SJCRH30 (cell line): Measurements from ENCODE around the gene TUBA8. TPM values are rescaled to one million over a fixed set of nuclear protein-coding genes. Genes with fewer than 3 reads are reported as not detected.
"Not testable (repeated sequence)": the region's sequence is repeated elsewhere in the genome, so short reads cannot be mapped to it uniquely, and the experiment has no call there.

Experiments used
- DNase-seq, 2 experiments: peaks; one replicate each; pipeline ENCODE4 v3.0.0-alpha.2; 2015 to 2020
- H3K27ac ChIP-seq: fragments of 250-450 bp; sonication (Bioruptor Pico); 2 replicates; pipeline ENCODE4 v1.5.1; 2020; ENCODE audit warnings: mild to moderate bottlenecking, moderate library complexity
- H3K27me3 ChIP-seq: fragments of 250-450 bp; sonication (Bioruptor Pico); 2 replicates; pipeline ENCODE4 v1.5.1; 2020; ENCODE audit warnings: mild to moderate bottlenecking, moderate library complexity
- H3K36me3 ChIP-seq: fragments of 250-450 bp; sonication (Bioruptor Pico); 2 replicates; pipeline ENCODE4 v1.5.1; 2020; ENCODE audit warnings: mild to moderate bottlenecking, moderate library complexity
- H3K4me1 ChIP-seq: fragments of 250-450 bp; sonication (Bioruptor Pico); 2 replicates; pipeline ENCODE4 v1.5.1; 2020; ENCODE audit warnings: mild to moderate bottlenecking, moderate library complexity
- H3K4me3 ChIP-seq: fragments of 250-450 bp; sonication (Bioruptor Pico); 2 replicates; pipeline ENCODE4 v1.5.1; 2020; ENCODE audit warnings: mild to moderate bottlenecking, moderate library complexity
- H3K9me3 ChIP-seq: fragments of 250-450 bp; sonication (Bioruptor Pico); replicated peaks from 2 replicates; pipeline ENCODE4 v1.5.1; 2020; ENCODE audit warnings: mild to moderate bottlenecking, moderate library complexity
- total RNA-seq: library from RNA; depleted of rRNA; stranded (reverse); fragments of >200 nt; shearing (Covaris generic); gene quantifications from 2 replicates; pipeline ENCODE4 v1.2.3, GENCODE V29; 2014

Gene TUBA8
- total RNA-seq, 1 experiment from 2014 or later: 0.89 TPM

DNA sequence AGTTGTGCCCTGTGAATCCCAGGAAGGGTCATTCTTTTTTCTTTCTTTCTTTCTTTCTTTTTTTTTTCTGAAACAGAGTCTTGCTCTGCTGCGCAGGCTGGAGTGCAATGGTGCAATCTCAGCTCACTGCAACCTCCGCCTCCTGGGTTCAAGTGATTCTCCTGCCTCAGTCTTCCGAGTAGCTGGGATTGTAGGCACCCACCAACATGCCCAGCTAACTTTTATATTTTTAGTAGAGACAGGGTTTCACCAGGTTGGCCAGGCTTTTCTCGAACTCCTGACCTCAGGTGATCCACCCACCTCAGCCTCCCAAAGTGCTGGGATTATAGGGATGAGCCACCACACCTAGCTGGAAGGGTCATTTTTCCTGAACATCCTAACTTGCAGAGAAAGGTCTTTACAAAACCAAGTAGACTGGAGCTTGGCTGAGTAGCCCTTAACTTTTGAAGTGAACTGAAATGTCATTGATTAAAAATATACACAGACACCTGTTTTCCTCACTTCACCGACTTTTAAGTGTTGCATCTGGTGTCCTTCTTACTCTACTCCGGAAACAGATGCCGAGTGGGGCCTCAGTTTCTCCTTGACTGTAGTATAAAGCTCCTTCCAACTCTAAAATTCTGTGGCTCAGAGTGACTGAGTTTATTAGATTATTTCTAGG lies 39.2 kb upstream of the TUBA8 start:
- not testable (repeated sequence) for H3K4me3 ChIP-seq, DNase-seq, H3K27ac ChIP-seq, H3K4me1 ChIP-seq, H3K9me3 ChIP-seq, H3K27me3 ChIP-seq, H3K36me3 ChIP-seq

- Histone ChIP-seq H3K4me1 (peaks cover 12% of the 10 kb centered on the region), H3K27me3 (no peaks in the 10 kb centered on the region), H3K27ac (no peak overlapping the region), H3K9me3 (no peaks in the 10 kb centered on the region), H3K36me3 (no peaks in the 10 kb centered on the region), H3K4me3 (no peak overlapping the region)
- DNase-seq: peak; percentile 59 to 74
Observed at GRCh38 chr22:18071968-18072310, 38.7 kb upstream of the TUBA8 start.

DNA sequence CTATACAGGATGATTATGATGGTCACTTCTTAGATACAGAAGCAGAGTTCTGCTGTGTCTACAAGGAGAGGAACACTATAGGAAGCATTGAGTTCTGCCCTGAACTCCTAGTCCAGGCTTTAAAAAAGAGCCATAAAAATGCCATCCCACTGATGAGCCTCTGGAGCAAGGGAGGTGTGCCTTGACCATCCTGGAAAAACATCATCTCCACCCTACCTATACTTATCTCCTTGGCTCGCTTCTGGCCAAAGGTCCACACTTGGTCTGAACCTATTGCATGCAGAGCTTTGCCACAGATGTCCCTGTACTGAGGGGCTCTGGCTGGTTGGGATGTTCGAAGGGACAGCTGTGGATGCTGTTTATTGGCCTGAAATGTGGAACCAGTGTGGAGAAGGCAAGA lies 37.1 kb upstream of the TUBA8 start:
- H3K9me3 ChIP-seq: no peaks in the 10 kb centered on the region
- H3K36me3 ChIP-seq: no peaks in the 10 kb centered on the region
- H3K4me3 ChIP-seq: no peak overlapping the region
- H3K27ac ChIP-seq: no peak overlapping the region
- no peaks in the 10 kb centered on the region for H3K27me3 ChIP-seq
- no peak for DNase-seq
- peaks cover 15% of the 10 kb centered on the region for H3K4me1 ChIP-seq

GRCh38 chr22:18073927-18074326 lies 36.7 kb upstream of the TUBA8 start:
- not testable (repeated sequence) for H3K36me3 ChIP-seq, H3K27me3 ChIP-seq, H3K27ac ChIP-seq, DNase-seq, H3K4me3 ChIP-seq, H3K9me3 ChIP-seq
- H3K4me1 ChIP-seq: peaks cover 15% of the 10 kb centered on the region

GRCh38 chr22:18075101-18075719 lies 35.4 kb upstream of the TUBA8 start:
- no peaks in the 10 kb centered on the region for H3K27me3 ChIP-seq
- H3K4me3 ChIP-seq: no peak overlapping the region
- H3K36me3 ChIP-seq: 0 out of 2 replicates have a peak, but pooled peaks cover 3% of the 10 kb centered on the region
- H3K9me3 ChIP-seq: no peaks in the 10 kb centered on the region
- no peak for DNase-seq
- no peak overlapping the region for H3K27ac ChIP-seq
- peaks cover 15% of the 10 kb centered on the region for H3K4me1 ChIP-seq

DNA sequence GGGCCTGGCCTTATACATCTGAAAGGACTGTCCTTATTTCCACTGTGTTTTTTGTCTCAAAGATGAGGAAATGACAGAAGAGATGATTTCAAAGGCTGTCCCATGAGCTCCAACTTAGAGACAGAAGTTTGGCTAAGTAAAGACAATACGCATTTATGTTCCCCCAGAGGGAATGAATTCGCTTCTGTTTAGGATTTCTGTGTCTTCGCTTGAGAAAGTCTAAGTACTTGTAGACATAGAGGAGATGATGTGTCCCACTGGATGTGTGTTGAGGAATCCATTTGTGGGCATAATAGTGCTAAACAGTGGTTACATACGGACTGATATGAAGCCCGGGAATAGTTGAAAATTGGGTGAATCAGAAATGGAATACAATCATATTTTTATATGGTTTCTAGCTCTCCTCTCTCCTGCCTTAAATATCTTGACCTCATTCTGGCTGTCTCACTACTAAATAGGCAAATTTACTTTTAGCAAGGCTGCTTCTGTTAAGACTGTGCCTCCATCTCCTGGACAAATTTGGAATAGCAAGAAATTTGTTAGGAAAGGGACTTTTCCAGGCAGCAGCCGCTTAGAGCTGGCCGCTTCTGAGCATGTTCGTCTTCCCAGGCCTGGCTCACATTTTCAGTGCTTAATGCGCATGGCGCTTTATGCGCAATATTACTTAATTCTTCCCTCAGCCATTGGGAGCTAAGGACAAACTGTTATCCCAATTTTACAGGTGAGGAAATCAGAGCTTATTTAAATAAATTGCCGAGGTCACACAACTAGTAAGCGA lies 34.7 kb upstream of the TUBA8 start:
- peaks cover 15% of the 10 kb centered on the region for H3K4me1 ChIP-seq
- peaks cover 10% of the 10 kb centered on the region for H3K36me3 ChIP-seq
- peak; percentile 57 to 90 for DNase-seq
- H3K9me3 ChIP-seq: no peaks in the 10 kb centered on the region
- no peaks in the 10 kb centered on the region for H3K27me3 ChIP-seq
- H3K27ac ChIP-seq: no peak overlapping the region
- no peak overlapping the region for H3K4me3 ChIP-seq

- peak overlapping the region; percentile 54 for H3K27ac ChIP-seq
- no peak for DNase-seq
- H3K9me3 ChIP-seq: no peaks in the 10 kb centered on the region
- H3K36me3 ChIP-seq: peaks cover 10% of the 10 kb centered on the region
- peaks cover 7% of the 10 kb centered on the region for H3K4me1 ChIP-seq
- peak overlapping the region; percentile 95 for H3K4me3 ChIP-seq
- H3K27me3 ChIP-seq: no peaks in the 10 kb centered on the region
Observed at GRCh38 chr22:18077087-18077638, 33.4 kb upstream of the TUBA8 start.

GRCh38 chr22:18077639-18078328 lies 32.8 kb upstream of the TUBA8 start, which contains the start of gene PEX26:
Gene PEX26 (plus strand): TSS chr22:18077990. CDS start chr22:18078377, 387 bp downstream.
- Histone ChIP-seq H3K27me3 (no peaks in the 10 kb centered on the region), H3K27ac (peak within 1 kb of the TSS; percentile 54), H3K9me3 (no peaks in the 10 kb centered on the region), H3K4me3 (peak within 1 kb of the TSS; percentile 95), H3K4me1 (peaks cover 8% of the 10 kb centered on the region), H3K36me3 (peaks cover 11% of the 10 kb centered on the region)
- peak; percentile 94 to 96 for DNase-seq

DNA sequence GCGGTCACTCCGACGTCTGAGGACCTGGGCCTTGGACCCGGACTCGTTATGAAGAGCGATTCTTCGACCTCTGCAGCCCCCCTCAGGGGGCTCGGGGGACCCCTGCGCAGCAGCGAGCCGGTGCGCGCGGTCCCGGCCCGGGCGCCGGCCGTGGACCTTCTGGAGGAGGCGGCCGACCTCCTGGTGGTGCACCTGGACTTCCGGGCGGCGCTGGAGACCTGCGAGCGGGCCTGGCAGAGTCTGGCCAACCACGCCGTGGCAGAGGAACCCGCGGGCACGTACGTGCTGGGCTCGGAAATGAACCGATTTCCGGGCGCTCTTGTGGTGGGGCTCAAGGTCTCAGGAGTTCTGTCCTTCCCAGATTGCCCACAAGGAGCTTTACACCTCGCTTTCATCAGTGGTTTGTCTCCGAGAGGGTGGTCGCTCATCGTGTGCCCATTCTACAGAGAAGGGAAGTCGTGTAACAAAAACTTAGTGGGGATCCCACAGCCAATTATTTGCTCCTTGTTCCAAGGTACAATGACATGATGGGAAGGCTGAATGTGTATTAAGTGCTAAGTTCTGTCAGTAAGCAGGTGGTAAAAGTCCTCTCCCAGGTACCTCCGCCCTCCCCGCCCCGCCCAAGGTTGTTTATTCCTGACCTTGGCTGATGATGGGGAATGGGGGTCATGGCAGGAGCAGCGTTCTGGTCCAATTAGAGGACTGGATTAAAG lies 32.1 kb upstream of the TUBA8 start:
- DNase-seq: peak in 1 of 2 experiments; percentile 28

DNA sequence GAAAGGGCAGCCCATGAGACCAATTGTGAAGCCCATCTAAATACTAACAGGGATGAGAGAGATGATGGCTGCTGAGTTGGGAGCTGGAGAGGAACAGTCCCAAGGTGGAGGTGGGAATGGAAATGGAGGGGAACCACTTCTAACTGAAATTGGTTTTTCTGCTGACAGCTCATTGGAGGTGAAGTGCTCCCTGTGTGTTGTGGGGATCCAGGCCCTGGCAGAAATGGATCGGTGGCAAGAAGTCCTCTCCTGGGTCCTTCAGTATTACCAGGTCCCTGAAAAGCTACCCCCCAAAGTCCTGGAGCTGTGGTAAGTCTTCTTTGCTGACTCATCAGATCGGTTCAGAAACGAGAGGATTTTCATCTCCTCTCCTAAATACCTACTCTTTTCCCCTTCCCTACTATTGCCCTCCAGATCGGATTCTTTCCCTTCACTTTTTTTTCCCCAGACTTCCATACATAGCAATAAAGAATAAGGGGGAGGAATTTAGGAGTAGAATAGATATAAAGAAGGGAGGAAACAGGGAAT lies 30.8 kb upstream of the TUBA8 start:
- no peak for DNase-seq
- H3K36me3 ChIP-seq: peaks cover 19% of the 10 kb centered on the region

More for the DNA sequence above, 32.1 kb upstream of the TUBA8 start:
- Histone ChIP-seq H3K27ac (peak overlapping the region; percentile 54), H3K4me3 (peak overlapping the region; percentile 95), H3K27me3 (no peaks in the 10 kb centered on the region), H3K4me1 (peaks cover 8% of the 10 kb centered on the region), H3K9me3 (no peaks in the 10 kb centered on the region), H3K36me3 (peaks cover 14% of the 10 kb centered on the region)

GRCh38 chr22:18081416-18081815 lies 29.2 kb upstream of the TUBA8 start:
- Histone ChIP-seq H3K4me1 (peaks cover 8% of the 10 kb centered on the region), H3K36me3 (peaks cover 26% of the 10 kb centered on the region), H3K4me3 (no peak overlapping the region), H3K9me3 (no peaks in the 10 kb centered on the region), H3K27me3 (no peaks in the 10 kb centered on the region), H3K27ac (no peak overlapping the region)
- no peak for DNase-seq

More for the DNA sequence above, 30.8 kb upstream of the TUBA8 start:
- no peaks in the 10 kb centered on the region for H3K27me3 ChIP-seq
- peaks cover 8% of the 10 kb centered on the region for H3K4me1 ChIP-seq
- no peaks in the 10 kb centered on the region for H3K9me3 ChIP-seq
- no peak overlapping the region for H3K4me3 ChIP-seq
- H3K27ac ChIP-seq: no peak overlapping the region

GRCh38 chr22:18082467-18082866 lies 28.1 kb upstream of the TUBA8 start:
- Histone ChIP-seq H3K27ac (no peak overlapping the region), H3K36me3 (peaks cover 32% of the 10 kb centered on the region), H3K9me3 (no peaks in the 10 kb centered on the region), H3K4me1 (0 out of 2 replicates have a peak, but pooled peaks cover 3% of the 10 kb centered on the region), H3K4me3 (no peak overlapping the region), H3K27me3 (no peaks in the 10 kb centered on the region)
- DNase-seq: no peak

- Histone ChIP-seq H3K4me3 (no peak overlapping the region), H3K27ac (no peak overlapping the region), H3K27me3 (no peaks in the 10 kb centered on the region), H3K9me3 (no peaks in the 10 kb centered on the region), H3K36me3 (peaks cover 42% of the 10 kb centered on the region), H3K4me1 (0 out of 2 replicates have a peak, but pooled peaks cover 3% of the 10 kb centered on the region)
- DNase-seq: no peak
Observed at GRCh38 chr22:18083406-18083805, 27.2 kb upstream of the TUBA8 start.

- H3K4me3 ChIP-seq: no peak overlapping the region
- peaks cover 47% of the 10 kb centered on the region for H3K36me3 ChIP-seq
- no peak for DNase-seq
- no peak overlapping the region for H3K27ac ChIP-seq
- H3K27me3 ChIP-seq: no peaks in the 10 kb centered on the region
- 0 out of 2 replicates have a peak, but pooled peaks cover 3% of the 10 kb centered on the region for H3K4me1 ChIP-seq
- H3K9me3 ChIP-seq: no peaks in the 10 kb centered on the region
Observed at GRCh38 chr22:18085188-18085587, 25.4 kb upstream of the TUBA8 start.
